A172 (cell line): ENCODE data around the gene ABCD1. TPM values are rescaled to one million over a fixed set of nuclear protein-coding genes. Genes with fewer than 3 reads are reported as not detected.
"Not testable (repeated sequence)": the region's sequence is repeated elsewhere in the genome, so short reads cannot be mapped to it uniquely, and the experiment has no call there.

Experiments used
- DNase-seq: peaks from one replicate; pipeline ENCODE4 v3.0.0-alpha.2; 2015; ENCODE audit warnings: low spot score
- total RNA-seq: library from RNA; depleted of rRNA; stranded (reverse); fragments of >200 nt; shearing (Covaris generic); gene quantifications from 2 replicates; pipeline ENCODE4 v1.2.3, GENCODE V29; 2014

The ABCD1 gene
- total RNA-seq, 1 experiment from 2014 or later: 44.7 TPM

DNA sequence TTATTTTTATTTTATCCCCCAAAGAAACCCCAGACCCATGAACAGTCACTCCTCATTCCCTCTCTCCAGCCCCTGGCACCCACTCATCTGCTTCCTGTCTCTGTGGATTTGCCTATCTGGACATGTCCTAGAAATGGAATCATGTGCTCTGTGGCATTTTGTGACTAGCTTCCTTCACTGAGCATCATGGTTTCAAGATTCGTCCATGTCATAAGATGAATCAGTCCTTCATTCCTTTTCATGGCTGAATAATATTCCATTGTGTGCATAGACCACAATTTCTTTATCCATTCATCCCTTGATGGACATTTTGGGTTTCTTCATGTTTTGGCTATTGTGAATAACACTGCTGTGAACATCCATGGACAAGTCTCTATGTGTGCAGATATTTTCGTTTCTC lies 10.2 kb downstream of the ABCD1 start:
- no peak for DNase-seq

- peak; percentile 29 for DNase-seq
Observed at GRCh38 chrX:153735274-153735673, 10.6 kb downstream of the ABCD1 start.

DNA sequence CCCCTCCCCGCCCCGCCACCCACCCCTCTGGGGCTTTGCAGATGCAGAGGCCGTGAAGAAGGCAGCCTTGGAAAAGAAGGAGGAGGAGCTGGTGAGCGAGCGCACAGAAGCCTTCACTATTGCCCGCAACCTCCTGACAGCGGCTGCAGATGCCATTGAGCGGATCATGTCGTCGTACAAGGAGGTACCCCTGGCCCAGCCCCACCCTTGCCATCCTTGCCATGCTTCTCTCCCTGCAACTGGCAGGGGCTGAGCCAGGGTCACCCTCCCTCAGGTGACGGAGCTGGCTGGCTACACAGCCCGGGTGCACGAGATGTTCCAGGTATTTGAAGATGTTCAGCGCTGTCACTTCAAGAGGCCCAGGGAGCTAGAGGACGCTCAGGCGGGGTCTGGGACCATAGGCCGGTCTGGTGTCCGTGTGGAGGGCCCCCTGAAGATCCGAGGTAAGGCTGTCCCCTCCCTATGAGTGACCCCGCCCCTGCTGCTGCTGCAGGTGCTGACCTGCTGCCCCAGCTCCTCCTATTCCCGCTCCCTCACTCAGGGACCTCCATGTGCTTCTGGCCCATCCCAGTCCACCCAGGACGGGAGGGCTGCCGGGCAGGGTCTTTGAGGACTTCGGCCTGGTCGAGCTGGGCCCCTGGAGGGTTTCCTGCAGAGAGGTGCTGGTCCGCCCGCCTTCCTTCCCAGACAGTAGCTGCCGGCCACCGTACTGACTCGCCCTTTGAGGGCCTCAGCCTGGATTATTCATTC lies 11.6 kb downstream of the ABCD1 start:
- DNase-seq: no peak

DNA sequence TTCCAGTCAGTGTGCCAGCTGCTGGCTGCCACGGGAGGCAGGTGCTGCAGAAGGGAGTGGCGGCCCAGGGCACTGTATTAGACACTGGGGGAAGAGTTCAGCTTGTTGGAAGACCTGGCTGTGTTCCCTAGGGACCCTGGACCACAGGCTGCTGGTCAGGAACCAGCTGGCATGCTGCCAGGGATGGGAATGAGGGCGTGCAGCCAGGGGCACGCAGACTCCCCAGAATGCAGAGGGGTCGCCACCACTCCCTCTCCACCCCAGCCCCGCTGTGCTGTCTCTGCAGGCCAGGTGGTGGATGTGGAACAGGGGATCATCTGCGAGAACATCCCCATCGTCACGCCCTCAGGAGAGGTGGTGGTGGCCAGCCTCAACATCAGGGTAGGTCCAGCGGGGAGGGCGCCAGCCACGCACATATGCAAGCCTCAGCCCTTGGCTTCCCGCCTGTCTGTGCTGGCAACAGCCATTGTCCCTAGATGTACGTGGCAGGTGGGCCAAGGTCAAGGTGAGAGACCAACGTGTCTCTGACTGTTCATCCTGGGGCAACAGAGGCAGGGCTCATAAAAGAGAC lies 12.3 kb downstream of the ABCD1 start:
- DNase-seq: no peak

DNA sequence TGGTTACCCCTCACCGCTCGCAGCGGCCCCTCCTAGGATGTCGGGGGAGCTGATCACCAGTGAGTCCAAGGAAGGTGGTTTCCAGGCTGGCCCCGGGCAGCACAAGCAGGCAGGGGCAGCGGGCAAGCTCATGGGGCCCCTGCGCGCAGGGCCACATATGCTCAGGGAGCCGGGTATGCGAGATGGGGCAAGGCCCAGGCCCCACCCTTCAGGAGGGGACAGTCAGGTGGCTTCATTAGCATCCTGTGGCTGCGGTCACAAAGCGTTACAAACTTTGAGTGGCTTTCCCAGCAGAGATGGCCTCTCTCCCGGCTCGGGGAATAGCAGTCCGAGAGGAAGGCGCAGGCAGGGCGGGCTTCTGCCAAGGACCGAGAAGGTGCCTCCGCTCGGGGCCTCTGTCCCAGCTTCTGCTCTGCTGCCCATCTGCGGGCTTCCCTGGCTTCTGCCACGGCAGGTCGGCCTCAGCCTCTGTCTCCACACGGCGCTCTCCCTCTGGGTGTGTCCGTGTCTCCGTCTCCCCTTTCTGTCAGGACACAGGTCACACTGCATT lies 13.5 kb downstream of the ABCD1 start:
- no peak for DNase-seq

GRCh38 chrX:153739754-153740486 lies 15.3 kb downstream of the ABCD1 start:
- DNase-seq: no peak

DNA sequence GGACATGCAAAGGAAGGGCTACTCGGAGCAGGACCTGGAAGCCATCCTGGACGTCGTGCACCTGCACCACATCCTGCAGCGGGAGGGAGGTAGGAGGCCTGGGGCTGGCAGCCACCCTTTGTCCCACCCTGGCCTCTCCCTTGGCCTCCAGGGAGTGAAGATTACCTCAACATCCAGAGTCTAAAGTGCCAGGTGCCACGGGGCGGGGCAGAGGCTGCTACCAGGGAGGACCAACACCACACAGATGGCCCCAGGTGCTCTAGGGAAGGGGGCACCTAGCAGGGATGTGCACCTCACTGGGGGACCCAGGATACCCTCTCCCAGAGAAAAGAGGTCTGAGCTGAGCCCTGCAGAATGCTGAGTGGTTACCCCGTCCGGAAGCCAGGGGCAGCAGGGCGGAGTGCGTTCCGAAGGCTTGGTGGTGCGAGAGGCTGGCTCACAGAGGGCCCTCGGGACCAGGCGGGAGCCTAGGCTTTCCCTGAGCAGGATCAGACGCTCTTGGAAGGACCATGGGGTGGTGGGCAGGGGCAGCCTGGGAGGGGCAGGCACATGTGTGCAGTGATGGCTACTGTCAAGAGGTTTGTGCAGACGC lies 16.1 kb downstream of the ABCD1 start:
- DNase-seq: no peak

DNA sequence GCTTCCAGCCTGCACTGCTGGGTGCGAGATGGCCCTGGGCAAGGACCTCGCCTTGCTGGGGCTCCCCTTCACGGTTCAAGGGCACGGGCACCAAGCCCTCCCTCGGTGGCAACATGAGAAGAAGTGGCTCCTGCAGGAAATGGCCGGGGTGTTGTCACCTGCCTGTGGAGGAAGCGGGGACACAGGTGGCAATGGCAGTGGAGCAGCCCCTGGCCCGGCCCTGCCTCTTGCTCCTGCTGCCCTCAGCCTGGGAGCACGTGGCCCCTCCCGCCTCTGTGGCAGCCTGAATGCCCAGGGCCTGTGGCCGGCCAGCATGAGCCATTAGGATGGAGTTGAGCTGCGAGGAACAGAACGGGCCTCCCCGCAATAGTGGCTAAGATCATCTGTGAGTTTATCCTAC lies 16.8 kb downstream of the ABCD1 start:
- DNase-seq: no peak

GRCh38 chrX:153742111-153742510 lies 17.5 kb downstream of the ABCD1 start:
- not testable (repeated sequence) for DNase-seq

DNA sequence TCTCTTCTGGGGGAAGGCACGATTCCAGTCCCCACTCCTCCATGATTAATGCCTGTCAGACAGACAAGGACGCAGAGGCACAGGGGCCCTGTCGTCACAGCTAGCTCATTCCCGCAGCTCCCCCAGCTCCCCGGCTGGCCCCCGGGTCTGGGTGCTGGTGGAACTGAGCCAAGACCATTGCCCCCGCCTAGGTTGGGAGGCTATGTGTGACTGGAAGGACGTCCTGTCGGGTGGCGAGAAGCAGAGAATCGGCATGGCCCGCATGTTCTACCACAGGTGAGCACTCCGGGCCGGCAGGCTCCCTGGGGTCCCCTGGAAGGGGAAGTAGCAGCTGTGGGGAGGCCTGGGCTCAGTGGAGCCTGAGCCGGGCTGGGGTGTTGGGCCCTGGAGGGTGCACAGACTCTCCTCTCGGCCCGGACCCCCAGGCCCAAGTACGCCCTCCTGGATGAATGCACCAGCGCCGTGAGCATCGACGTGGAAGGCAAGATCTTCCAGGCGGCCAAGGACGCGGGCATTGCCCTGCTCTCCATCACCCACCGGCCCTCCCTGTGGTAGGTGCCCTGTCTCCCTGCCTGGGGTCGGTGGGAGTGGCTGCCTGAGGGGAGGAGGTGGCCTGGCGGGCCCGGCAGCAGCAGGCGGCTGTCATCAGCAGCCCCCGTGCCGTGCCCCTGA lies 18.3 kb downstream of the ABCD1 start:
- not testable (repeated sequence) for DNase-seq

- DNase-seq: not testable (repeated sequence)
Observed at GRCh38 chrX:153743468-153744209, 19.0 kb downstream of the ABCD1 start.

DNA sequence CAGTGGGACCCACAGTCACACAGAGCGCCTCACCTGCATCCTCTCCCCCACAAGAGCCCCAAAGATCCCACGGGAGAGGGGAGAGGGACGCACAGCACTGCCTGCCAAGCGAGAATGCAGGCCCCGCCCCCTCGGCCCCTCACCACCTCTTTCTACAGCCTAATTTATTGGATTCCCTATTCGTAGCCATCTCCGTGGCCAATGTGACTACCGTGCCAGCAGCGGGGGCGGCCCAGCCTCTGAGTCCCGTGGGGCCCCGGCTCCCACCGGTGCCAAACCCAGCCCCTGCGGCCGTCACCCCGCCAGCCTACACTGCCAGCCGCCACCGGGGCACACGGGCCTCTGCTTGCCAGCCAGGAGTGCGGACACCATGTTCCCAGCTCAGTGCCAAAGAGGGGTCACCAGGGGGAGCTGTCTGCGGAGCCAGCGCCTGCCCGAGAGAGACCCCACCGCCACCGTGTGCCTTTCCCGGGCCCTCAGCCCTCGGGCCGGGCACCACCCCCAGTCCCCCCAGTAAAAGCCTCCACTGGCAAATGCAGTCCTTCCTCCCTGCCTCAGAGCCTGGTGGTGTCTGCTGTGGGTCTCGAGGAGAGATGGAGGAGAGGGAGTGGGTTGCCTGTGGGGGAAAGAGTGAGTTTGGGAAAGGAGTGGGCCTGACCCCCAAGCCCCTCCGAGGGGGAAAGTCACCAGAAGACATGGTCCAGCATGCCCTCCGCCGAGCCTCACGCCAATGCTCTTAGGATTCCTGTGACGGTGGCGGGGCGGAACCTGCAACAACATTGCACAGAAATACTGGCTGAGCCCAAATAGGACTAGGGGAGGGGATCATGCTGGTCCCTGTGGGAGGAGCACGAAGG lies 19.8 kb downstream of the ABCD1 start:
- DNase-seq: no peak

DNA sequence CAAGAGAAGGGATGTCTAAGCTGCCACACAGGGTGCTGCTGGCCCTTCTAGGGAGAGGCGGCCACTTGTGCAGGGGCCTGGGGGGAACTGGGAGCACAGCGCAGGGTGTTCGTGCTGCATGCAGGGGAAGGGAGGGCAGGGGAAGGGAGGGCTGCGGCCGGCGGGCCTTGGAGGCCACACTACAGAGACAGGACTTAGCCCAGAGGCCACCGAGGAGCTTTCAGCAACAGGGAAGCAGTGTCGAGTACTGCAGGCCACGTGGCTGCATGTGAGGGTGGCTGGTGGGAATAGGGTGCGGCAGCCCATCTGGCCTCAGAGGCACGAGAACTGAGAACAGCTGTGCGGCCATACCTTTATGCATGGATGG lies 20.4 kb downstream of the ABCD1 start:
- not testable (repeated sequence) for DNase-seq

- DNase-seq: no peak
Observed at GRCh38 chrX:153746359-153746758, 21.7 kb downstream of the ABCD1 start.

DNA sequence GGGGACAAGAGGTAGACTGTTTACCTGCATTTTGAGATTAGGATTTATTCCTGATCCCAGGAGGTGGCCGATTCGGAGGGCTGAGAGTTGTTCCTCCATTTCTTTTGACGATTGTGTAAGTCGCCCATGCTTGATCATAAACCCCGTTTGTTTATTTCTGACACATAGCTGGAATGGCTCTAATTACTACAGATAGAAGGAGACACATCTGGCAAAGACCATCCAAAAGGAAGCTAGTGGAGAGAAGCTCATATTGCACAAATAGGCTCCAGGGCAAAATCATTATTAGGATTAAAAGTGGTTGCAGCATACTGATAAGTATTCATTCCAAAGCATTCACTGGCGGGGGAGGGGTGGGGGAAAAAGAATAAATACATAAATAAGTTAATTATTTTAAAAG lies 22.3 kb downstream of the ABCD1 start:
- not testable (repeated sequence) for DNase-seq

DNA sequence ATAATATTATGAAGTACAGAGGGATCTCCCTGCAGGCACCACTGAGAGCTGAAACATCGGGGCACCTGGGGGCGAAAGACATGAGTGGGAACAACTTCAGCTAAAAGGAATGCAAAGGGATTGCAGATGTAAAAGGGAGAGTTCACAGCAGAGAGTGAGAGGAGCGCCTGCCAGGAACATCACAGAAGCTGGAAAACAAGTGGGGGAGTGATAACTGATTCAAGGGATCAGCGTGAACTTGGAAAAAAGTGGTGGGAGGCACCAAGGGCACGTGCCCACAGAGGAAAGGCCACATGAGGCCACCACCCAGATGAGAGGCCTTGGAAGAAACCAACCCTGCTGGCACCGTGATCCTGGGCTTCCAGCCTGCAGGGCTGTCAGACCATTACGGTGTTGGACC lies 24.4 kb downstream of the ABCD1 start:
- DNase-seq: not testable (repeated sequence)

- no peak for DNase-seq
Observed at GRCh38 chrX:153750127-153750774, 25.6 kb downstream of the ABCD1 start.

DNA sequence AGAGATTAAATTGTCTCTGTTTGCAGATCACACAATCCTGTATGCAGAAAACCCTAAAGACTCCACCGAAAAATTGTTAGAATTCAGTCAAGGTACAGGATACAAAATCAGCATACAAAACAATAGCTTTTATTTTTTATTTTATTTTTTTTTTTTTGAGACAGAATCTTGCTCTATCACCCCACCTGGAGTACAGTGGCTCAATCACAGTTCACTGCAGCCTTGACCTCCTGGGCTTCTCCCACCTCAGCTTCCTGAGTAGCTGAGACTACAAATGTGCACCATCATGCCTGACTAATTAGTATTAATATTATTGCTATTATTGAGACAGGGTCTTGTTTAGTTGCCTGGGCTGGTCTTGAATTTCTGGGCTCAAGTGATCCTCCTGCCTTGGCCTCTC lies 30.5 kb downstream of the ABCD1 start:
- no peak for DNase-seq

- no peak for DNase-seq
Observed at GRCh38 chrX:153761863-153762262, 37.2 kb downstream of the ABCD1 start.
